SIG-M5 (cell line): ENCODE data around the gene KCNK4.

Experiments used
- DNase-seq: peaks from one replicate; lab custom pipeline; 2025; lab: John Stamatoyannopoulos, UW

The KCNK4 gene

GRCh38 chr11:64291752-64292459 lies 804 bp downstream of the KCNK4 start:
- no peak for DNase-seq

- DNase-seq: no peak
Observed at GRCh38 chr11:64292460-64293254, 1.6 kb downstream of the KCNK4 start.

- DNase-seq: no peak
Observed at GRCh38 chr11:64294774-64295173, 3.7 kb downstream of the KCNK4 start.

DNA sequence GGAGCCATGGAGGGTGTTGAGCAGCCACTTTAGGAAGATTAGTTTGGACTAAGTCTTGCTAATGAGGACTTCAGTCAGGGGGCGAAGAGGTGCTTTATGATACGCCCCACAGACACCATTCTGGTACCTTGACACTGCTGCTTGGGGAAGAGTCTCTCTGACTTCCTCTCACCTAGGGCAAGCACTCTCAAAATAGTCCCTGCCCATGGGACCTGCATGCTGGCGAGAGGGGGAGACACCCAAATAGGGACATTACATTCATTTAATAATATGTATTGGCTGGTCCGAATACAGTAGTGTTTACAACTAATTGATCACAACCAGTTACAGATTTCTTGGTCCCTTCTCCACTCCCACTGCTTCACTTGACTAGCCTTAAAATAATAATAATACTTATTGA lies 4.7 kb downstream of the KCNK4 start:
- DNase-seq: no peak

DNA sequence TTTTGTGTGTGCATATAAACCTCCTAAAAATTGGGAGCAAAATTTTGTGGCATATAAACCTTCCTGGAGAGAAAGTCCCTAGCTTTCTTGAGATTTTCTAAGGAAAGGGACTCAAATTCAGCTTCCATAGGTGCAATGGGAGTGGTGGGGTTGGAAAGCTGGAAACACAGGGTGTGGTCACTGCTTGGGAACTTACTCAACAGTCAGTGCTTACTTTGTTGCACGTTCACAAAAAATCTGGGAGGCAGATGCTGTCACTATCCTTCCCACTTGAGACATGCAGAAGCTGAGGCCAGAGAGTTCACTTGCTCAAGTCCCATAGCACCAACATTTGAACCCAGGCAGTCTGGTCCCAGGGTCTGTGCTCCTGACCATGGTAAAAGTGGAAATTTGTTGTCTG lies 5.1 kb downstream of the KCNK4 start:
- no peak for DNase-seq

DNA sequence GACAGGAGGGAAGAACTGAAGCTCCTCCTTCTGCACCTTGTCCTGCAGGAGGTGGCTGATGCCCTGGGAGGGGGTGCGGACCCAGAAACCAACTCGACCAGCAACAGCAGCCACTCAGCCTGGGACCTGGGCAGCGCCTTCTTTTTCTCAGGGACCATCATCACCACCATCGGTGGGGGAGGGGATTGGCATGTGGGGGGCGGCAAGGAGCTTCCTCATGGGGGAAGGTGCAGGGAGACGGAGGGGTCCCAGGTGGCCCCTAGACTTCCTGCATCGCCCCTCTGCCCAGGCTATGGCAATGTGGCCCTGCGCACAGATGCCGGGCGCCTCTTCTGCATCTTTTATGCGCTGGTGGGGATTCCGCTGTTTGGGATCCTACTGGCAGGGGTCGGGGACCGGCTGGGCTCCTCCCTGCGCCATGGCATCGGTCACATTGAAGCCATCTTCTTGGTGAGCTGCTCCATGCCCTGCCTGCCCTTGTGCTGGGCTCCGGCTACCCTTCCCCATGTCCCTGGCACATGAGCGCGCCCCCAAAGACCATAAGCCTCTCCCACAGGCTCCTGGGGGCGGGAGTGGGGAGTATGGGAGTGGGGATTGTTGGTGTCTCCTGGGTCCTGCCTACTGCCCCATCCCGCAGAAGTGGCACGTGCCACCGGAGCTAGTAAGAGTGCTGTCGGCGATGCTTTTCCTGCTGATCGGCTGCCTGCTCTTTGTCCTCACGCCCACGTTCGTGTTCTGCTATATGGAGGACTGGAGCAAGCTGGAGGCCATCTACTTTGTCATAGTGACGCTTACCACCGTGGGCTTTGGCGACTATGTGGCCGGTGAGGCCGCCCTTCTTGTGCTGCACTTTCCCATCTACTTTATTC lies 6.0 kb downstream of the KCNK4 start:
- no peak for DNase-seq

GRCh38 chr11:64297699-64298358 lies 6.7 kb downstream of the KCNK4 start:
- DNase-seq: no peak

GRCh38 chr11:64298966-64299846 lies 8.1 kb downstream of the KCNK4 start:
- DNase-seq: no peak

DNA sequence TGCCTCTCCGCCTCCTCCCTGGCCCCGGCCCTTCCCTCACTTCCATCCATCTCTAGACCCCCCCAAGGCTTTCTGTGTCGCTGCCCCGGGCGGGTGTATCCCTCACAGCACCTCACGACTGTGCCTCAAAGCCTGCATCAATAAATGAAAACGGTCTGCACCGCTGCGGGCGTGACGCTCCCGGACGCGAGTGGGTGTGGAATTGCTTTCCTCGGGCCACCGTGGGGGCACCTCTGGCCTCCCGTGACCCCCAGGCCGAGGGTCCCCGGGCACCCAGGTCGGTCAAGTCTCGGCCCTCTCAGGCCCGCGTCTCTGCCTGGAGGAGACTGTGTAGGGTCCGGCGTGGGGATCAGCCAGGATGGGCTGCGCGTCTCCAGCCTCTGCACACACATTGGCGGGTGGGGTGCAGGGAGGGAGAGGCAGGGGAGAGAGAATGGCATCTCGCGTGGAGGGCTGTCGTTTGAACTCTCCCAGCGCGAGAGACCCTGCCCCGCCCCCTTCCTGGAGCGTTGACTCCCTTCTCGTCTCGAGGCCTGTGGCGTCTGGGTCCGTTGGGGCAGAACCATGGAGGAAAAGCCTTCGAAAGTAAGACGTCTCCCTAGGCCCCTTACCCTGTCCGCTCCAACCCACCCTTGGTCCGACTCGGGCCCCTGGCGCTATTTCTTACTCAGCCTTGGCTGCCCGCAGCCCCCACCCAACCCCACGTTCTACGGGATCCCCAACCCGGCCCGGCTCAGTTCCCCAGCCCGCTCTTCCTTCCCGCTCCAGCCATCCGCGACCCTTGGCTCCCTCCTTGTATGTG lies 8.9 kb downstream of the KCNK4 start, which contains the start of gene CATSPERZ:
Gene CATSPERZ (plus strand): TSS at position 512 of the 802 bp plus-strand sequence. CDS start 53 bp downstream, at position 565.
- no peak for DNase-seq

- no peak for DNase-seq
Observed at GRCh38 chr11:64303109-64304031, 12.3 kb downstream of the KCNK4 start.

DNA sequence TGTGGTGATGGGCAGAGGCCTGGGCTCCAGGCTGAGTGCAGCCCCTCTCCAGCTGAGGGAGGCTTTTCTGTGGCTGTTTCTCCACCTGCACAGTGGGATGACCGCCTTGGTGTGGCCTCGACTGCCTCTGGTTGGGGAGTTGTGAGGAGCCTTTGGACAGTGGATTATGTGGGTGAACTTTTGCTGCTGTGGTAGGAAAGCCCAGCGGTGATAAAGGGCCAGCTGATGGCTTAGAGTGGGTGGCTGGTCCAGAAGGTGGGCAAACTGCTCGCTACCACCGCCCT lies 12.9 kb downstream of the KCNK4 start:
- DNase-seq: no peak

DNA sequence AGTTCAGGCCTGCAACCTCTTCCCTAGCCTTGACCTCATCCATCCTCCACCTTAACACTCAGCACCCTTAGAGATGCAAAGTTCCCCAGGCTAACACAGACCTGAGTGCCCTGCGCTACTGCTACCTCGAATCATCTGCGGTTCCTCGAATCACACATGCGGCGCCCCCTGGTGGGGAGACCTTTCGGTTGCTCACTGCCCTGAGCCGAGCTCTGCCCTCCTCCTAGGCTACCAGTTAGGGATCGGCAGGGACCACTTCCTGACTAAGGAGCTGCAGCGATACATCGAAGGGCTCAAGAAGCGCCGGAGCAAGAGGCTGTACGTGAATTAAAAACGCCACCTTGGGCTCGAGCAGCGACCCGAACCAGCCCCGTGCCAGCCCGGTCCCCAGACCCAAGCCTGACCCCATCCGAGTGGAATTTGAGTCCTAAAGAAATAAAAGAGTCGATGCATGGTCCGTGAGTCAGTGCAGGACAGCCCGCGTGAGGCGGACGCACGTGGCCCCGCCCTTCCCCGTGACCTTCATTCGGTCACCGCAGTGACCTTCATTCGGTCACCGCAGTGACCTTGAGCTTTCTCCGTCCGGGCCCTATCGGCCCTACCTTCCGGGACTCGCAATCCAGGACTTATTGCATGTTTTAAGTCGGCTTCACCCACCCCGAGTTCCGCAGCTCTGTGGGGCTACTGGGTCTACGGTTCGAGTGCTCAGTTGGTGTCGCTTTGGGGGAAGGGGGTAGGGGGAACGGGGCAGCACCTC lies 13.4 kb downstream of the KCNK4 start:
- peak; percentile 63 for DNase-seq

DNA sequence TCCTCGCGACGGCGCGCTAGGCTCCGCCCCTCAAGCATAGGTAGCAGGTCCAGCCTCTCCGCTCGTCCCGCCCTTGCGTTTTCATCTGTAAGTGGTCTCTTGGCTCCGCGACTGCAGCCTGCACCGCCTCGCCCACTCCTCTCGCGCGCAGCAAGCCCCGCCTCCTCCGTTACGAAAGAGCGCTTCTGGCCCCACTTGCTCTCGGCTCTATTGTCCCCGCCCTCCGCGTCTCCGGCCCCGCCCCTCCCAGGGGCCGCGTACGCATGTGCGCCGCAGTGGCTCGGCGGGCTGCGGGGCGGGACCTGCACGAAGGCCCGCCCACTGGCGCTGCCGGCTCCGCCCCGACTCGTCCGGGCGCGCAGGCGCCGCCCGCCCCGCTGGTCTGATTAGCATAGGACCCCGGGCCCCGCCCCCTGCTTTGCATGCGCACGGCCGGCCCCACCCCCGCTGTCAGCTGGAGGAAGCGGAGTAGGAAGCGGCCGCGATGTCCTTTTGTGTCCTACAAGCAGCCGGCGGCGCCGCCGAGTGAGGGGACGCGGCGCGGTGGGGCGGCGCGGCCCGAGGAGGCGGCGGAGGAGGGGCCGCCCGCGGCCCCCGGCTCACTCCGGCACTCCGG lies 14.1 kb downstream of the KCNK4 start, which contains the start of gene ESRRA:
Gene ESRRA (plus strand): TSS at position 450 of the 616 bp plus-strand sequence. CDS start 1,656 bp downstream, outside the sequence.
- DNase-seq: peak; percentile 84

- no peak for DNase-seq
Observed at GRCh38 chr11:64305691-64306562, 14.8 kb downstream of the KCNK4 start.

- DNase-seq: no peak
Observed at GRCh38 chr11:64306563-64306875, 15.4 kb downstream of the KCNK4 start.

GRCh38 chr11:64306876-64307622 lies 15.9 kb downstream of the KCNK4 start:
- no peak for DNase-seq
